Stimulated activated CD4-positive, alpha-beta T cell treated with anti-CD3 and anti-CD28 coated beads, Interleukin-1b, Interleukin-23, amount 100 ng/mL, for 4 hours (primary cell): ENCODE results near the gene ZNF280C.
"Not testable (repeated sequence)": the region's sequence is repeated elsewhere in the genome, so short reads cannot be mapped to it uniquely, and the experiment has no call there.

Source experiments
- DNase-seq, 2 donors: peaks; one replicate each; pipeline ENCODE4 v3.0.0-alpha.2; 2020; ENCODE audit warnings: low read depth in 2 of 2

ZNF280C gene, protein sequence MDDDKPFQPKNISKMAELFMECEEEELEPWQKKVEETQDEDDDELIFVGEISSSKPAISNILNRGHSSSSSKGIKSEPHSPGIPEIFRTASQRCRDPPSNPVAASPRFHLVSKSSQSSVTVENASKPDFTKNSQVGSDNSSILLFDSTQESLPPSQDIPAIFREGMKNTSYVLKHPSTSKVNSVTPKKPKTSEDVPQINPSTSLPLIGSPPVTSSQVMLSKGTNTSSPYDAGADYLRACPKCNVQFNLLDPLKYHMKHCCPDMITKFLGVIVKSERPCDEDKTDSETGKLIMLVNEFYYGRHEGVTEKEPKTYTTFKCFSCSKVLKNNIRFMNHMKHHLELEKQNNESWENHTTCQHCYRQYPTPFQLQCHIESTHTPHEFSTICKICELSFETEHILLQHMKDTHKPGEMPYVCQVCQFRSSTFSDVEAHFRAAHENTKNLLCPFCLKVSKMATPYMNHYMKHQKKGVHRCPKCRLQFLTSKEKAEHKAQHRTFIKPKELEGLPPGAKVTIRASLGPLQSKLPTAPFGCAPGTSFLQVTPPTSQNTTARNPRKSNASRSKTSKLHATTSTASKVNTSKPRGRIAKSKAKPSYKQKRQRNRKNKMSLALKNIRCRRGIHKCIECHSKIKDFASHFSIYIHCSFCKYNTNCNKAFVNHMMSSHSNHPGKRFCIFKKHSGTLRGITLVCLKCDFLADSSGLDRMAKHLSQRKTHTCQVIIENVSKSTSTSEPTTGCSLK

DNA sequence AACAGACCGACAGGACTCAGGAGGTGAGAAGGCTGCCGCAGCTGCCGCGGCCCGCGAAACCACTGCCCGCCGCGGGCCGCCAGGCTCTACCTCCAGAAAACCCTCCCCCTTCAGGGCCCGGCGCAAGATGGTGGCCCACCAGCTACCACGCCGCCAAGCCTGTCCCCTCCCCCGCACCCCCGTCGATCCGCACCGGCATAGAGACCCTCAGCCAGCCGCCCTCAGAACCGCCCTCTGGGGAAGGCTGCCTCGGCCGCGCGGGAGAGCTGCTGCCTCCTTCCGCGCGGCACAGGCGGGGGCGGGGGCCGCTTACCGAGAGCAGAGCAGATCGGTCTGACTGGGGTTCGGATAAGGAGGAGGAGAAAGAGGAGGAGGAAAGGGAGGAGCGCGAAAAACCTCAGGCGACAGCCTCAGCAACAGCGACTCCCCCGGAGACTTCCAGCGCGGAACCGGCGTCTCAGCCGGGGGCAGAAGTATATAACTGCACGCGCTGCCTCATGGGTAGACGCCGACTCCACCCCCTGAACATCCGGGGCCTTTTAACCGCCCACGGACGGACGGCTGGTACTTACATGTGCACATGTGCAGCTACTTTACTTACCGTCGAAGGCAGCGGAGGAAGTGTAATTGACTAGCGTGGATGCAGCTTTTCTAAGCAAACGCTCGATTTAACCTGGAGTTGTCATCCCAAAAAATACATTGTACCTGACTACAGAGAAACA, at the start of gene ZNF280C:
TSS of gene ZNF280C (minus strand) at position 451 of the 722 bp plus-strand sequence. CDS start 8,450 bp downstream, outside the sequence.
- DNase-seq: peak; percentile 82 to 89

DNA sequence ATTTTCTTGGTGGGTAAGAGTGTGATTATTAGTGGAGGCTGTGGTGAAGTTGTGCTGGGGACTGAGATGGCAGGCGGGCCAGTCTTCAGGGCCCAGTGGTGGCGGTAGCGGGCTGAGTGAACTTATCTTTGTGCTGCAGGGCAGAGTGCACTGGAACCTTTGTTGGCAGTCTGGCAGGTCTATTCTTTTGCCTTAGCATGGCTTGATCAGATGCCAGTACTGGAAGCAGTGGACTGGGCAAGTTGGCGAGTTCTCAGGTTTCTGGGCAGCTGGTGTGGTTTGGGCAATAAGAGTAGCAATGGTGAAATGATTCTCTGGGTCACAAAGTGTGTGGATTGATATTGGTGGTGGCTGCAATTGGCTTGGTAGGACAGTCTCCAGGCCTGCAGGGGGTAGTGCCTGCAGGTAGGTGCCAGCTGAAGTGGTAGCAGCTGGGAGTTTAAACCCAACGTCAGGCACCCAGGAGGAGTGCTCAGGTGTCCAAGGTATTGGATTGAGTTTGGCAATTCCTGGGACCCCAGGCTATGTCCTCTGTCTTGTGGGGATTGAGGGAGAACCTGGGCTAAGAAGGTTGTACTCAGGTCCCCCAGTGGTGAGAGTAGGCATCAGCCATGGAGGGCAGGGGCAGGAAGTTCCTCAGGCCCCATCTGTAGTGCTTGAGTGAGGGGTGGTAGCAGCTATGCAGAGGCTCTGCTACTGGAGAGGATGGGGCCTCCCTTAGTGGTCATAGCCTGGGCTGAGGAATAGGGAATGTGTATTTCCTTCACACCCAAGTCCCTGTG, 36.1 kb upstream of the ZNF280C start:
- no peak for DNase-seq

DNA sequence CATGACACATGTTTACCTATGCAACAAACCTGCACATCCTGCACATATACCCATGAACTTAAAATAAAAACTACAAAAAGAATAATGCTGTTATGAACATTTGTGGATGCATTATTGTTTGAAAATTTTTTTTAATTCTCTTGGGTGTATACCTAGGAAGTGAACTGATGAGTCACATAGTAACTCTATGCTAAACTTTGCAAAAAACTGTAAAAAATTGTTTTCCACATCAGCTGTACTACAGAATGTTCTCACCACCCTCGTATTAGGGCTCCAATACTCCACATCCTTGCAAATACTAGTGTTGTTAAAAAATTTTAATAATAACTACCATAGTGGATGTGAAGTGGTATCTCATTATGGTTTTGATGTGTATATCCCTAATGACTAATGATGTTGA, 33.3 kb upstream of the ZNF280C start:
- DNase-seq: no peak

DNA sequence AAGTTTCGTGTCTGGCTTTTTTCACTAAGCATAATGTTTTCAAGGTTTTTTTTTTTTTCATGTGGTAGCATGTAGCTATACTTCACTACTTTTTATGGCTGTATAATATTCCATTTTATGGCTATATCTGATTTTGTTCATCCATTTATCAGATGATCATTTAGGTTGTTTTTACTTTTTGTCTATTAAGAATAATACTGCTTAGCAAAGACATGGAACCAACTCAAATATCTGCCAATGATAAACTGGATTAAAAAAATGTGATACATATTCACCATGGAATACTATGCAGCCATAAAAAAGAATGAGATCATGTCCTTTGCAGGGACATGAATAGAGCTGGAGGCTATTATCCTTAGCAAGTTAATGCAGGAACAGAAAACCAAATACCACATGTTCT, 32.7 kb upstream of the ZNF280C start:
- no peak for DNase-seq

DNA sequence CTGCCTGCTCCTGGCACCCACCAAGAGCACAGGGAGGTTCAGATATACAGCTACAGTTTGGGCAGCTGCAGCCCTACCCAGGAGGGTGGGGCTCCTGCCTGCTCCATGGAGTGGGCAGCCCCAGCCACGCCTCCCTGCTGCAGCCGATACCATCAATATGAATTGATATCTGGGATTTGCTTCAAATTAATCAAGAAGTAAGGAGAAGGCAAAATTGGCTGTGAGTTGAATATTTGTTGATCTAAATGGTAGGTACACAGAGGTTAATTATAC, 31.2 kb upstream of the ZNF280C start:
- no peak for DNase-seq

DNA sequence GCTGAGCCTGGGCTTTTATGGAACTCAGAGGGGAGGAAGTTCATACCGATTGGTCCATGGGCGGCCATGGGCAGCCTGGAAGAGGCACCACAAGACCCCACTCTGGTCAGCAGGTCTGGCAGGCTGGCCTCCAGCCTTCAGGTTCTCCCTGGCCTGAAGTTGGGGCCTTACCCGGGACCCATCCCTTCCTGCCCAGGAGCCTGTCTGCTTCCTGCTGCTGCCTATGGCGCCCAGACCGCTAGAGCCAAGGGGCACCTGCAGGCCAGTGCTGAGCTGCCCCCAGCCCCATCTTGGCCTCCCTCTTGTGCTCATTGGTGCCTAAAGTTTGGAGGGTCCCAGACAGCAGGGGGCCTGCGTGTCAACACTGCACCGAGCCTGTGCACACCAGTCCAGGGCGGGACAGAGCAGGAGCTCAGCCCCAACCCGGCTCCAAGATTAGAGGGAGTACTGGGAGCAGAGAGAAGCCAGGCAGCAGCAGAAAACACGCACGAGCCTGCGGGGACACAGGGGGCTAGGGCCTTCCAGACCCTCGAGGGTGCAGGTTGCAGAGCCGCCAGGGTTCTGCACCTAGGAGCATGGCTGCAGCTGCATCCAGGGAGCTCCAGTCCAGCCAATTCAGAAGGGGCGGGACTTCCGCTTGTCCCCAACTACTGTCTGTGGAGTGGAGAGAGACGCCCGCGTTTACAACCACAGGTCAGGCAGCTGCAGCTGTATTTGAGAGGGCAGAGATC, 30.7 kb upstream of the ZNF280C start:
- no peak for DNase-seq

DNA sequence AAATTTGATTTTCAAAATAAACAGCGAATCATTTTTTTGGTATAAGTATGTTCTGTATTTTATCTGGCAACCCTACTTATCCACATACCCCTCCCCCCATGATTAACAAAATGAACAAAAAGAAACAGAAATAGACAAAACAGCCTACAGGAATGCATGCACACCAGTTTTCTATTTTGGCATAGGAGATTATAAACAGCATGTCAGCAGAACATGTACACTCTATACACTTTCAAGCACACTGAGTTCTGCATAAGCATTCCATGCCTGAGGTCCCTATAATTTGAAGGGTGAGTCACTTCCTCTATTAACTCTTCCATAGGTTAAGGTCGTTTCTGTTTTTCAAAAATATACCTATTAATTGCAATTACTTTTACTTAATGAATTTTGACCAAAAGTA, 28.0 kb upstream of the ZNF280C start:
- DNase-seq: no peak

DNA sequence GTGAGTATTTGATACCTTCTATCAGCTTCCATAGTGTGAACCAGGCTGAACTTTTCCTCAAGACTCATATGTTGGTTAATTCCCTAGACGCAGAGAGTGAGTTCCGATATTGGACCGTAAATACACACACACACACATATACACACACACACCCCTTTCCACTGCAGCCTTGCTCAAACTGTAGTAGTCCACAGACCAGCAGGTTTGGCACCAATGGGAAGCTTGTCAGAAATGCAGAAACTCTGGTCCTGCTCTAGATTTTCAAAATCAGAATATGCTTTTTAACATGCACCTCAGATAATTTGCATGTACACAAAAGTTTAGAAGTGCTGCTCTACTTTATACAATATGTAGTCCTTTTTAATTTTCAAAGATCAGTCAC, 27.6 kb upstream of the ZNF280C start:
- DNase-seq: no peak

DNA sequence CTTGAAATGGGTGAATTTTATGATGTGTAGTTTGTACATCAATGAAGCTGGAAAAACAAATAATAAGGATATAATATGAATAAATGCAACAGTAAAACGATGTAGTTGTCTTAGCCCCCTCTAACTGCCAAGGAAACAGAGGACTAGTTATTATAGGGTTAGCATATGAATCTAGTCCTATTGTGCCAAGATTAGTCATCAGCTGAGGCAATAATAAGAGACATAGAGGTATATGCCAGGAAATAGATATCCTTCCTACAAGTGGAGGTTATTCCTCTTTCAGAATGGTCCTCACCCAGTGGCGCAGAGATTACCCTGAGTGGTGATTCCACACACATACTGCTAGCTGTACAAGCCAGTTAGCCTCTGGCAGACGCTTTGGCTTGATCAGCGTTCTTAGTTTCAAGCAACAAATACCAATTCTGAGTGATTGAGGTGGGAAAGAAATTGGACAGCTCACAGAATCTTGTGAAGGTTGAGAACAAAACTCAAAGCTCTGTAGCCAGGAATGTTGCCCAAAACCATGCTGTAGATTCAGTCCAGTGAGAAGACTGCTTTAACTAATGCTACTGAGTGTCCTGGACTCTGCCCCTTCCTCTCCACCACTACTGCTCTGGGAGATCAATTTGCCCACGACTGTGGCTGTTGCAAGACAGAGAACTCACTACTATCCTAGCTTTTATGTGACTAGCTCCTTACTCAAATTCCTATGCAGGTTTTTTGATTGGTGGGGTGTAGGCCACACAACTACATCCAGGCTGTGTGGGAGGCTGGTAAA, 27.0 kb upstream of the ZNF280C start:
- no peak for DNase-seq

DNA sequence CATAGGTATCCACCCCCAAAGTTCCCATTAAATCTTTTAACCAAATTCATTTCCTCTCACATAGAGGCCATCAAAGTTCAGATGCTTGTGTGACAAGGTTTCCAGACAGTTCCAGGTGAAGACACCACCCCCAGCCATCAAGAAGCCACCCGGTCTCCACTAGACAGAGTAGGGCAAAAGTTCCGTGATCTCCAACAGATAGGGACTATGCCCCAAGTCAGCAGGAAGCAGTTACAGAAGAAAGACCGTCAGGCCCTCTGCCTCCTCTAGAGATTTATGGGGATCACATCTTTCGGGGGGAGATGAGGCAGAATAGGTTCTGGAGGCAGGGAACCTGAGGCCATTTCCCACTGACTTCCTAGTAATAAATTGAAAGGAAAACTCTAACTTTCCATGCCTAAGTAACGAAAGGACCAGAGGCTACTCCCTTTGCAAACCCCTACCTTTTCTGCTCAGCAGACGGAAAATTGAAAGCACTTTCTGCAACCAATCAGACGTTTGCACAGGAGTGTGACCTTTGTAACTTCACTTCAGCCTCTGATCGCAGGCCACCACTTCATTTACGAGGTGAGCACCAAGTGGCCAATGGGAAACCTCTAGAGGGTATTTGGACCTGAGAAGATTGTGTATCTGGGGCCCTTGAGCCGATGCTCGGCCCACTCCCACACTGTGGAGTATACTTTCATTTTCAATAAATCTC, 18.5 kb upstream of the ZNF280C start:
- no peak for DNase-seq

DNA sequence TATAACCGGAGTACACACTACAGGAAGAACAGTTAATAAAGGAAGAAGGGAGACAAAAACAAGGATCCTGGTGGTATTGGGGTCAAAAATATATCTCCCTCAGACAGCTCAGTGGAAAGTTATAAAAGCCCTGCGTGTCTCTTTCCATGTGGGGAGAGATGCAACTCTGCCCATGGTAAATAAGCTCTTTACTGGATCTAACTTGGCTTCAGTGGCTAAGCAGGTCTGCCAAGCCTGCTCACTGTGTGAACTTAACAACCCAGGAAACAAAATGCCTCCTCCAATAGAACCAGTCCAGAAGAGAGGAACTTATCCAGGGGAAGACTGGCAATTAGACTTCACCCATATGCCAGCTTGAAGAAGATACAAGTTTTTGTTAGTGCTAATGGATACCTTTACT, 17.0 kb upstream of the ZNF280C start:
- DNase-seq: no peak

DNA sequence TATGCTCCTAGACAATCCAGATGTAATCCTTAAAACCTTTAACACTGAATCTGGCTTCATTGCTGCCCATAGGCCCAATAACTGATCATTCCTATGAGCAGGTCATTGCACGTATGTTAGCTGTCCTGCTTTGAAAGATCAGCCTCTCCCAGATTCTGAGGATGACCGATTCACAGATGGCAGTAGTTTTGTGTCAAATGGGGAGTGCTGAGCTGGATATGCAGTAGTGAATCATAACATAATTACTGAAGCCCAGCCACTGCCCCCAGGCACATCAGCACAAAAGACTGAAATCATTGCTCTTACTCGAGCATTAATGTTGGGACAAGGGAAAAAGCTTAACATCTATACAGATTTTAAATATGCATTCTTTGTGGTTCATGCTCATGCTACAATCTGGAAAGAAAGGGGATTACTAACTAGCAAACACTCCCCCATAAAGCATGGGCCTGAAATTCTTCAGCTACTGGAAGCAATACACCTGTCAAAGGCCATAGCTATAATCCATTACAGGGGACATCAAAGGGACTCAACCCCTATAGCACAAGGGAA, 16.4 kb upstream of the ZNF280C start:
- no peak for DNase-seq

DNA sequence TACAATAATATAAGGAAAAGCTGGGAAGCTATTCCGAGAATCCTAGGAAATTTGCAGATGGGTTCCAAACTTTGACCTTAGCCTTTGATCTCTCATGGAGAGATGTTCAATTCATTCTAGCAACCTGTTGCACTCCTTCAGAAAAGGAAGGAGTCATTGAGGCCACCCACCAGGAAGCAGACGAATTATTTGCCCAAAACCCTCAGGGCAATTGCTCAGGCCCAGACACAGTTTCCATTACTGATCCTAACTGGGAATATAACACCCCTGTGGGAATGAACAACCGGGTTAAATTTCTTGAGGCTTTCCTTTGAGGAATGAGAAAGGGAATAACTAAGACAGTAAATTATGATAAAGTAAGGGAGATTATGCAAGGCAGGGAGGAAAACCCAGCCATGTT, 13.5 kb upstream of the ZNF280C start:
- DNase-seq: no peak

DNA sequence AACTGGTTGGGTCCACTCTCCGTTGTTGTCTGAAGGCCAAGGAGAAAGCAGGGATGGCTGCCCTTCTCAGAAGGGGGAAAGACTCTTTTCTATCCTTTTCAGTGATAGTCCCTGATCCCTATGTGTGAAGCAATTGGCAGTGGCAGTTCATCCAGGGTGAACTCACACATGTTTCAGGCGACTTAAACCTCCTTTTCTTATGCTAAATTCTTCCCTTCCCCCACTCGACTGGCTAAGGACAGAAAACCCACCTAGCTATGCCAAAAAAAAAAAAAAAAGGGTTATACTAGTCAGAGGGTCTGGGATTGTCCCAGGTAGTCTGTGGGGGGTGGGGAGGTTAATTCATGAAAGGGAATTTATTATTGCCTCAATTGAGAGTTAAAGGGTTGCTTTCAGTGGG, 12.2 kb upstream of the ZNF280C start:
- DNase-seq: no peak

DNA sequence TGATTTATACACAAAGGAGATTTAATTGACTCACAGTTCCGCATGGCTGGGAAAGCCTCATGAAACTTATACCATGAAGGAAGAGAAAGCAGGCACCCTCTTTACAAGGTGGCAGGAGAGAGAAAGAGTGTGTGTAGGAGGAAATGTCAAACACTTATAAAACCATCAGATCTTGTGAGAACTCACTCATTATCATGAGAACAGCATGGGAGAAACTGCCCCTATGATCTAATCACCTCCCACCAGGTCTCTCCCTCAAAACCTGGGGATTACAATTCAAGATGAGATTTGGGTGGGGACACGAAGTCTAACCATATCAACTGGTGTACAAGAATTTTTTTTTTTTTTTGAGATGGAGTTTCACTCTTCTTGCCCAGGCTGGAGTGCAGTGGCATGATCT, 3.6 kb upstream of the ZNF280C start:
- not testable (repeated sequence) for DNase-seq

DNA sequence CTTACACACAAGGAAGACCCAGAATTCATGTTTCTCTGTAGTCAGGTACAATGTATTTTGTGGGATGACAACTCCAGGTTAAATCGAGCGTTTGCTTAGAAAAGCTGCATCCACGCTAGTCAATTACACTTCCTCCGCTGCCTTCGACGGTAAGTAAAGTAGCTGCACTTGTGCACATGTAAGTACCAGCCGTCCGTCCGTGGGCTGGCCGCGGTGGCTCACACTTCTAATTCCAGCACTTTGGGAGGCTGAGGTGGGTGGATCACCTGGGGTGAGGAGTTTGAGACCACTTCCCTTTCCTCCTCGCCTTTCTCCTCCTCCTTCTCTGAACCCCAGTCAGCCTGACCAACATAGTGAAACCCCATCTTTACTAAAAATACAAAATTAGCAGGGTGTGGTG, 692 bp upstream of the ZNF280C start:
- DNase-seq: not testable (repeated sequence)

DNA sequence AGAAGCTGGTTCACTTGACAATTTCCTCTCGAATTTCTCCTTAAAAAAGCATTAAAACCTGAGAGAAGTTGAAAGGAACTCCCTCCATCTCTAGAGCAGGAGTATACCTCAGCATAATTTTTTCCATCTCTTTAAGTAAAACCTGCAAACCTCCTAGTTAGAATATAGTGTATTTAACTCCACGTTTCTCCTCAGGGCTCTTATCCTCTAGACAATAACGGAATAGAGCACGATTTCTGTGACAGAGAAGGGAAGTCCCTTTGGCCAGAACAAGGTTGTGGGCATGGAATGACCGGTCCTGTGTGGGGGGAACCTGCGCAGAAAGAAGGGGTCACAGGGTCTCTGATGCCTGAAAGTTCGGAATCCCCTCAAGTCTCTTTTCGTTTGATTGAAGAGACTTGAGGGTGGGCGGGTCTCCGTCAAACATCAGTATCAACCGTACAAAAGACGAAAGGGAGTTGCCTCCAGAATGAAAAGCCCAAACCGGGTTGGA, 697 bp downstream of the ZNF280C start:
- peak in 1 of 2 donors; percentile 0 for DNase-seq

DNA sequence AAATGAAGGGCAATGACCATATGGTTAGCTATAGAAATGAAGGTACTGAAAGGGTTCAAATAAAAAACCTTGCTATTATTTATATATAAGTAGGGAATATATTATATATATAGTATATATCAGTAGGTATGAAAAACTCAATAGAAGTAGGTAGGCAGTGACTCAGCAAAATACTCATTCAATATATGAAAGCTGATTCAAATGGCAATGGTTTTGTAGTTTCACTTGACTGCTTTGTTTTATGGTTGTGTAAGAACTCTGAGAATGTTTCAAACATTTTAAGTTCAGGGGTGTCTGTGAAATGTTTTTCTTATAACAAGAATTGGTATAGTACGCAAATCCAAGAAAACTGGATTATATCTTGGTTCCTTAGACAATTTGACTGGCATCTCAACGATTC, 4.1 kb downstream of the ZNF280C start:
- DNase-seq: no peak

DNA sequence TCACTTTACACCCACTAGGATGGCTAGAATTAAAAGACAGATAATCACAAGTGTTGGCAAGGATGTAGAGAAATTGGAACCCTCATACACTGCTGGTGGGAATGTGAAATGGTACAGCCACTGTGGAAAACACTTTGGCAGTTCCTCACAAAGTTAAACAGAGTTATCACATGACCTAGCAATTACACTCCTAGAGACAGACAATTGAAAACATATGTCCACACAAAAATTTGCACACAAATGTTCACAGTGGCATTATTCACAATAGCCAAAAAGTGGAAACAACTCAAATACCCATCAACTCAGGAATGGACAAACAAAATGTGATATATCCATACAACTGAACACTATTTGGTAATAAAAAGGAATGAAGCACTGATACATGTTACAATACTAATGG, 5.7 kb downstream of the ZNF280C start:
- no peak for DNase-seq
